Measurements from ENCODE around the gene SLC19A1.

GRCh38 chr21:45461369-45461750 lies 80.9 kb downstream of the SLC19A1 start:
- TF ChIP-seq CTCF (IDR thresholded peaks at IDR 0.05) (no peak), POLR2A (IDR thresholded peaks at IDR 0.05) (no peak)
